ENCODE data around the gene TMEM269.

The TMEM269 gene

GRCh38 chr1:42784946-42785693 lies at the start of gene TMEM269:
TSS of gene TMEM269 (plus strand) at chr1:42784991. CDS start at chr1:42789894, 4,903 bp downstream.
- DNase-seq (ENCODE audit: low read depth) = no peak

- no peak for DNase-seq (ENCODE audit: low read depth)
Observed at GRCh38 chr1:42735056-42735455, 49.7 kb upstream of the TMEM269 start.

GRCh38 chr1:42735477-42736105 lies 49.2 kb upstream of the TMEM269 start:
- no peak for DNase-seq (ENCODE audit: low read depth)

- no peak for DNase-seq (ENCODE audit: low read depth)
Observed at GRCh38 chr1:42736152-42736551, 48.6 kb upstream of the TMEM269 start.

- DNase-seq (ENCODE audit: low read depth) = no peak
Observed at GRCh38 chr1:42736571-42737200, 48.1 kb upstream of the TMEM269 start.

- DNase-seq (ENCODE audit: low read depth) = no peak
Observed at GRCh38 chr1:42737257-42737656, 47.5 kb upstream of the TMEM269 start.

- no peak for DNase-seq (ENCODE audit: low read depth)
Observed at GRCh38 chr1:42737986-42738677, 46.7 kb upstream of the TMEM269 start.

- no peak for DNase-seq (ENCODE audit: low read depth)
Observed at GRCh38 chr1:42738678-42739226, 46.0 kb upstream of the TMEM269 start.

GRCh38 chr1:42739753-42740700 lies 44.8 kb upstream of the TMEM269 start, which contains the start of gene CLDN19:
TSS of gene CLDN19 (minus strand) at chr1:42740236. CDS start at chr1:42740063, 173 bp downstream.
- DNase-seq (ENCODE audit: low read depth) = no peak

- DNase-seq (ENCODE audit: low read depth) = no peak
Observed at GRCh38 chr1:42740851-42741580, 43.8 kb upstream of the TMEM269 start.

- DNase-seq (ENCODE audit: low read depth) = no peak
Observed at GRCh38 chr1:42741706-42742105, 43.1 kb upstream of the TMEM269 start.

GRCh38 chr1:42742141-42742540 lies 42.6 kb upstream of the TMEM269 start:
- DNase-seq (ENCODE audit: low read depth) = no peak

GRCh38 chr1:42742617-42743316 lies 42.0 kb upstream of the TMEM269 start:
- no peak for DNase-seq (ENCODE audit: low read depth)

- DNase-seq (ENCODE audit: low read depth) = no peak
Observed at GRCh38 chr1:42743317-42744147, 41.3 kb upstream of the TMEM269 start.

- DNase-seq (ENCODE audit: low read depth) = no peak
Observed at GRCh38 chr1:42744148-42744413, 40.7 kb upstream of the TMEM269 start.

GRCh38 chr1:42745851-42746250 lies 38.9 kb upstream of the TMEM269 start:
- DNase-seq (ENCODE audit: low read depth) = no peak

GRCh38 chr1:42746436-42747105 lies 38.2 kb upstream of the TMEM269 start:
- no peak for DNase-seq (ENCODE audit: low read depth)

GRCh38 chr1:42747125-42747524 lies 37.7 kb upstream of the TMEM269 start:
- DNase-seq (ENCODE audit: low read depth) = no peak

Measured in GM04504 (cell line).